Measurements from ENCODE around the gene ATP5IF1.

The ATP5IF1 gene

DNA sequence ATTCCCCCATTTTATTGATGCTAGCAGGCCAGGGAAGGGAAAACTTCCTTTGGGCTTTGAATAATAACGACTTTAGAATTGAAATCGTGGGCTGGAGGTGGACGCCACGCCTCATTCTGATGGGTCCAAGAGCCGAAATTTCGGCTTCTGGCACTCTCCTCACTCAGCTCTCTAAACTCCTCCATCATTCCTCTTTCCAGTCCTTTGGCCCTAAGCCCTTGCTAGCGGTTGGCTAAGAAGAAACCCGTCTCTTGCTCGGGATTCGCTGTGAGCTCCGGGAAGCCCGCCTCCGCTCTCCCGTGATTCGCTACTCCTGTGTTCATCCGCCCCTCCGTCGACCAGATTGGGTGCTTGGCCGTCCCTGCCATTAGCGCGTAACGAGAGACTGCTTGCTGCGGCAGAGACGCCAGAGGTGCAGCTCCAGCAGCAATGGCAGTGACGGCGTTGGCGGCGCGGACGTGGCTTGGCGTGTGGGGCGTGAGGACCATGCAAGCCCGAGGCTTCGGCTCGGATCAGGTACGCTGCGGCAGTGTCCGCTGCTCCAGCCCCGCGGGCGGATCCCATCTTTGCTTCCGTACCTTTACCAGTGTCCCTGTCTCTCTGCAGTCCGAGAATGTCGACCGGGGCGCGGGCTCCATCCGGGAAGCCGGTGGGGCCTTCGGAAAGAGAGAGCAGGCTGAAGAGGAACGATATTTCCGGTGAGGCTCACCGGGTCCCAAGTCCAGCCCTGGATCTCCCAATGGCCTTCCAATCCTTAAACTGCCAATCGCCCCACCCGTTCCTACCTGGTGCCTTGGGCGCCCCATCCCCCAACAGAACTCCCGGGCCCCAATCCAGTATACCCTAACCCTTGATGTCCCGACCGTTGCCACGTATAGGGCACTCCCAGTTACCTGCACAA lies at the start of gene ATP5IF1:
Gene ATP5IF1 (plus strand): TSS at position 370 of the 901 bp plus-strand sequence. CDS start 60 bp downstream, at position 430.
- peaks cover 4 to 6% of the 10 kb centered on the region in 2 donors for H3K36me3 ChIP-seq (ENCODE audit: control insufficient read depth in 2 of 2, insufficient read depth in 2 of 2, low read length in 2 of 2)
- H3K9me3 ChIP-seq (ENCODE audit: control insufficient read depth in 2 of 2, low read length in 2 of 2), result no peaks in the 10 kb centered on the region
- peak within 1 kb of the TSS; percentile 87 to 99 for H3K4me3 ChIP-seq (ENCODE audit: low read length in 2 of 2)
- H3K27me3 ChIP-seq (ENCODE audit: control insufficient read depth in 1 of 2, insufficient read depth in 2 of 2, low read length in 2 of 2), result no peaks in the 10 kb centered on the region
- H3K4me1 ChIP-seq (ENCODE audit: control insufficient read depth, insufficient read depth, low read length), result peaks cover 25% of the 10 kb centered on the region
- peak within 1 kb of the TSS; percentile 80 for H3K27ac ChIP-seq (ENCODE audit: low read length)
- peak within 1 kb of the TSS; percentile 86 to 87 for H3K9ac ChIP-seq (ENCODE audit: low read length in 2 of 2)

DNA sequence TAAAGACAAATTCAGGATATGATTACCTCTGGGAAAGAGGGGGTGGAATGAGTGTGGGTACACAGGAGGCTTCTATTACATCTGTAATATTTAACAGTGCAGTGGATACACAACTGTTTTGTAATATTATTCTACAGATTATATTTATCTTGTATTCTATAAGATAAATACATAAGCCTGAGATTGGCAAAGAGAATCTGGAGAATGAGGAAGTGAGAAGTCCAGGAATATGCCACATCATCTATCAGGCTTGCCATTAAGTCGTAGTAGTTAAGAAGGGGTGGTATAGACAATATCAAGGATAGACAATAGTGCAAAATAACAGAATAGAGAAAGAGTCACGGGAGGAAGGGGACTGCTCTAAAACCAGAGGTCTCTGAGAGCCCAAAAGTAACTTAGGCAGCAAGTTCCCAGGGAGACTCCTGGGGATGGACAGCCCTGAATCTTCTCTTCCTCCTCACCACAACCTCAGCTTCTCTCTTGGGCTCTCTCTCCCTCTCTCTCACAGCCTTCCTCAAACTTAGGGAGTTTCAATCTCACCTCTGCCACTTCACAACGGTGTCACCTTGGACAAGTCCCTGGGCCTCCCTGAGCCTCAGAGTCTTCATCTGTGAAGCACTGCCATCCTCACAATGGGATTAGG lies 45.5 kb upstream of the ATP5IF1 start:
- H3K9me3 ChIP-seq (ENCODE audit: control insufficient read depth in 2 of 2, low read length in 2 of 2), result no peaks in the 10 kb centered on the region
- H3K9ac ChIP-seq (ENCODE audit: low read length in 2 of 2), result no peak overlapping the region
- no peak overlapping the region for H3K4me3 ChIP-seq (ENCODE audit: low read length in 2 of 2)
- no peaks in the 10 kb centered on the region for H3K4me1 ChIP-seq (ENCODE audit: control insufficient read depth, insufficient read depth, low read length)
- H3K27ac ChIP-seq (ENCODE audit: low read length), result no peak overlapping the region
- H3K27me3 ChIP-seq (ENCODE audit: control insufficient read depth in 1 of 2, insufficient read depth in 2 of 2, low read length in 2 of 2), result no peaks in the 10 kb centered on the region
- H3K36me3 ChIP-seq (ENCODE audit: control insufficient read depth in 2 of 2, insufficient read depth in 2 of 2, low read length in 2 of 2), result peaks cover 0 to 6% of the 10 kb centered on the region in 2 donors

DNA sequence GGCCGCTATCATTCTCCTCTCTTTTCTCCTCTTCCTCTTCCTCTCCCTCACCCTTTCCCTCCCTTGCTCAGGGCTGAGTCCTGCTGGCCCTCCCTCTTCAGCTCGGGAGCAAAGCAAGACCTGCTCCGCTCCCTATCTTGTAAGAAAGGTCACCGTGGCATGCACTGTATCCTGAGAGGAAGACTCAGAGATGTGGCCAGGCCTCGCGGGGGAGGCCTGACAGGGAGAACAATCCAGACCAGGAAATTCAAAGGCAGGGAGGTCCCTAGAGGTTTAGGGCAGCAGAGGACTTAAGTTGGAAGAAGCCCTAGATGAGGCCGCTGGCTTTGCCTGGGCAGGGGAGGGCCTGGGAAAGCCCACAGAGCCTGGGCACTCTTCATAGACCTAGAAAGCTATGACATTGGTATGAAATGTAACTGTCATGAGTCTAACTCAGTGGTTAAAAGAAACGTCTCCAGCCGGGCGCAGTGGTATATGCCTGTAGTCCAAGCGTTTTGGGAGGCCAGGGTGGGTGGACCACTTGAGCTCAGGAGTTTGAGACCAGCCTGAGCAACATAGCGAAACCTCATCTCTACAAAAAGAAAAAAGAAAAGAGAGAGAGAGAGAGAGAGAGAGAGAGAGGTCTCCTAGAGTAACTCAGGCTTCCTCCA lies 44.8 kb upstream of the ATP5IF1 start:
- no peaks in the 10 kb centered on the region for H3K4me1 ChIP-seq (ENCODE audit: control insufficient read depth, insufficient read depth, low read length)
- no peak overlapping the region for H3K4me3 ChIP-seq (ENCODE audit: low read length in 2 of 2)
- H3K27ac ChIP-seq (ENCODE audit: low read length), result no peak overlapping the region
- H3K9ac ChIP-seq (ENCODE audit: low read length in 2 of 2), result no peak overlapping the region
- peaks cover 0 to 6% of the 10 kb centered on the region in 2 donors for H3K36me3 ChIP-seq (ENCODE audit: control insufficient read depth in 2 of 2, insufficient read depth in 2 of 2, low read length in 2 of 2)
- no peaks in the 10 kb centered on the region for H3K9me3 ChIP-seq (ENCODE audit: control insufficient read depth in 2 of 2, low read length in 2 of 2)
- no peaks in the 10 kb centered on the region for H3K27me3 ChIP-seq (ENCODE audit: control insufficient read depth in 1 of 2, insufficient read depth in 2 of 2, low read length in 2 of 2)

DNA sequence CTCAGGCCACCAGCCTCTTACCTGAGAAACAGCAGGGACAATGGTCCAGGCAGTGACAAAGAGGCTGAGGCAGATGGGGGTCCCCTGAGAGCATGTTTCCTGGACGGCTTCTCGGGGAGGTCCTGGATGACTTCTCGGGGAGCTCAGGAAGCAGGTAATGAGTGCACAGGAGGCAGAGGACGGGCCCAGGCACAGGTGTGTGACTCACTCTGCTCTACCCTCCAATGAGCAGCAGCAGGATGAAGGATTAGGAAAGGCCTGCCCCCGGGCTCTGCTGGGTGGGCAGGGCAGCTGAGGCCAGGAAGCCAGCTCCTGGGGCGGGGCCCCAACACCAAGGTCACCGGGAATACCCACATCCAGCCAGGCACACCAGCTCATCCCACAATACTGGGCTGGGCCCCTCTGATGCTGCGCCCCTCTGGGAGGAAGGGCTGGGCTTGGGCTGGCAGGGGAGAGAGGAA lies 42.2 kb upstream of the ATP5IF1 start:
- Histone ChIP-seq H3K4me3 (ENCODE audit: low read length in 2 of 2) (no peak overlapping the region), H3K4me1 (ENCODE audit: control insufficient read depth, insufficient read depth, low read length) (no peaks in the 10 kb centered on the region), H3K36me3 (ENCODE audit: control insufficient read depth in 2 of 2, insufficient read depth in 2 of 2, low read length in 2 of 2) (peaks cover 8 to 12% of the 10 kb centered on the region in 2 donors), H3K27me3 (ENCODE audit: control insufficient read depth in 1 of 2, insufficient read depth in 2 of 2, low read length in 2 of 2) (no peaks in the 10 kb centered on the region), H3K27ac (ENCODE audit: low read length) (no peak overlapping the region), H3K9ac (ENCODE audit: low read length in 2 of 2) (no peak overlapping the region), H3K9me3 (ENCODE audit: control insufficient read depth in 2 of 2, low read length in 2 of 2) (no peaks in the 10 kb centered on the region)

DNA sequence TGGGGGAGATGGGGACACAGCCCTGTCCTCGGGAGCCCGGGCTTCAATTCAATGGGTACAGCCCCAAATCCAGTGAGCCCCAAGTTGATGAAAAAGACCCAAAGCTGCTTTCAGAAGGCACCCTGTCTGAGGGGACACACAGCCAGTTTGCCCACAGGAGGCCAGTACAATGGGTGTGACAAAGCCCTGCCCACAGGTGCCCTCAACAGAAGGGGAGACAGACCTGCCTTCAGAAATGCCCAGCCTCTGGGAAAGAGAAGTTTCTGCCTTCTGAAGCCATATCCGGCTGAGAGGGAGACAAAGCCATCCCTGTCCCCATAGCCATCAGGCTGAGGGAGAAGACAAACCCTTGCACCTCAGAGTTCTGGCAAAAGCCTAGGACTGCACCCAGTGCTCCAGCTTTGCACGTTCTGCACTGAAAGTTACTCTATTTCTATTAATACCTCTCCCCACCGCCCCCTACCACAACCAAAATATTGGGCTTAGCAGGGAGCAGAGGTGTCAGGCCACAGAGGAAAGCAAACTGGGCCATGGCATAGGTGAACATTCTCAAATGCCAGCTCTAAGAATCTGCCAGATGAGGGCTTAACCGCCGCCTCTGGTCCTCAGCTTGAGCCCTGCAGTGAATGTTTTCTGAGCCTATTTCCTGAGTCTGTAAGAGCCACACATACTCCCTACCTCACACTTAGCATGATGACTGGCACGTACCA lies 41.4 kb upstream of the ATP5IF1 start:
- H3K4me1 ChIP-seq (ENCODE audit: control insufficient read depth, insufficient read depth, low read length), result no peaks in the 10 kb centered on the region
- H3K27ac ChIP-seq (ENCODE audit: low read length), result no peak overlapping the region
- no peak overlapping the region for H3K4me3 ChIP-seq (ENCODE audit: low read length in 2 of 2)
- H3K9me3 ChIP-seq (ENCODE audit: control insufficient read depth in 2 of 2, low read length in 2 of 2), result no peaks in the 10 kb centered on the region
- H3K9ac ChIP-seq (ENCODE audit: low read length in 2 of 2), result no peak overlapping the region
- H3K36me3 ChIP-seq (ENCODE audit: control insufficient read depth in 2 of 2, insufficient read depth in 2 of 2, low read length in 2 of 2), result peaks cover 15 to 19% of the 10 kb centered on the region in 2 donors
- no peaks in the 10 kb centered on the region for H3K27me3 ChIP-seq (ENCODE audit: control insufficient read depth in 1 of 2, insufficient read depth in 2 of 2, low read length in 2 of 2)

DNA sequence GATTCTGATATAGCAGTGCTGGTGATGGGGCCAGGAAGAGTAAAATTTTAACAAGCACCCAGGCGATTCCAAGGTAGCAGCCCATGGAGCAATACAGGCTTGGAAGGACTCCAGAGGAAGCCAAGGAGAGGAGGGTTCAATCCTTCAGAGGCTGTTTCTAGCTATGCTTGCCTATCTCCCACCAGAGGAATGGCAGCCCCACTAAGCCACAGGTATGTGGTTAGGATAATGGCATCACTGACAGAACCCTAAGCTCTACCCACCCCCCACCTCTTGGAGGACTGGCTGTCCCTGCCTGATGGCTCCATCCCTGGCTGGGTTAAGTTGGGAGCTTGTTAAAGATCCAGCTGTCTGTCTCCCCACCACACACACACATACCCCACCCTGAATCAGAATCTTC lies 40.1 kb upstream of the ATP5IF1 start:
- H3K4me1 ChIP-seq (ENCODE audit: control insufficient read depth, insufficient read depth, low read length), result no peaks in the 10 kb centered on the region
- no peak overlapping the region for H3K9ac ChIP-seq (ENCODE audit: low read length in 2 of 2)
- no peak overlapping the region for H3K27ac ChIP-seq (ENCODE audit: low read length)
- no peaks in the 10 kb centered on the region for H3K9me3 ChIP-seq (ENCODE audit: control insufficient read depth in 2 of 2, low read length in 2 of 2)
- peaks cover 27 to 29% of the 10 kb centered on the region in 2 donors for H3K36me3 ChIP-seq (ENCODE audit: control insufficient read depth in 2 of 2, insufficient read depth in 2 of 2, low read length in 2 of 2)
- no peaks in the 10 kb centered on the region for H3K27me3 ChIP-seq (ENCODE audit: control insufficient read depth in 1 of 2, insufficient read depth in 2 of 2, low read length in 2 of 2)
- no peak overlapping the region for H3K4me3 ChIP-seq (ENCODE audit: low read length in 2 of 2)

DNA sequence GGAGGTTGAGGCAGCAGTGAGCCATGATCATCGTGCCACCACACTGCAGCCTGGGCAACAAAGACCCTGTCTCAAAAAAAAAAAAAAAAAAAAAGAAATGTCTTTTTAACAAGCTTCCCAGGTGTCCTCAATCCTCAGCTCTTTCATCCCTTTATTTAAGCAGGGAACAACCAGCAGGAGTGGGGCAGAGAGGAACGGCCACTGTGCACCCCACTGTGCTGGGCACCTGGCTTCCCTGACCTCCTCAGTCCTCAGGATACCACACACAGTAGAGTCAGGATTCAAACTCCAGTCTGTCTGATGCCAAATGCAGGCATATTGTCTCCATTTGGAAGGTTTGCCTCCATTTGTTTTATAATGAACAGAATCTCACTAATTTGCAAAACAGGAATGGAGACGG lies 39.6 kb upstream of the ATP5IF1 start:
- no peak overlapping the region for H3K4me3 ChIP-seq (ENCODE audit: low read length in 2 of 2)
- H3K27me3 ChIP-seq (ENCODE audit: control insufficient read depth in 1 of 2, insufficient read depth in 2 of 2, low read length in 2 of 2), result no peaks in the 10 kb centered on the region
- peaks cover 32 to 33% of the 10 kb centered on the region in 2 donors for H3K36me3 ChIP-seq (ENCODE audit: control insufficient read depth in 2 of 2, insufficient read depth in 2 of 2, low read length in 2 of 2)
- H3K27ac ChIP-seq (ENCODE audit: low read length), result no peak overlapping the region
- no peak overlapping the region for H3K9ac ChIP-seq (ENCODE audit: low read length in 2 of 2)
- H3K9me3 ChIP-seq (ENCODE audit: control insufficient read depth in 2 of 2, low read length in 2 of 2), result no peaks in the 10 kb centered on the region
- no peaks in the 10 kb centered on the region for H3K4me1 ChIP-seq (ENCODE audit: control insufficient read depth, insufficient read depth, low read length)

DNA sequence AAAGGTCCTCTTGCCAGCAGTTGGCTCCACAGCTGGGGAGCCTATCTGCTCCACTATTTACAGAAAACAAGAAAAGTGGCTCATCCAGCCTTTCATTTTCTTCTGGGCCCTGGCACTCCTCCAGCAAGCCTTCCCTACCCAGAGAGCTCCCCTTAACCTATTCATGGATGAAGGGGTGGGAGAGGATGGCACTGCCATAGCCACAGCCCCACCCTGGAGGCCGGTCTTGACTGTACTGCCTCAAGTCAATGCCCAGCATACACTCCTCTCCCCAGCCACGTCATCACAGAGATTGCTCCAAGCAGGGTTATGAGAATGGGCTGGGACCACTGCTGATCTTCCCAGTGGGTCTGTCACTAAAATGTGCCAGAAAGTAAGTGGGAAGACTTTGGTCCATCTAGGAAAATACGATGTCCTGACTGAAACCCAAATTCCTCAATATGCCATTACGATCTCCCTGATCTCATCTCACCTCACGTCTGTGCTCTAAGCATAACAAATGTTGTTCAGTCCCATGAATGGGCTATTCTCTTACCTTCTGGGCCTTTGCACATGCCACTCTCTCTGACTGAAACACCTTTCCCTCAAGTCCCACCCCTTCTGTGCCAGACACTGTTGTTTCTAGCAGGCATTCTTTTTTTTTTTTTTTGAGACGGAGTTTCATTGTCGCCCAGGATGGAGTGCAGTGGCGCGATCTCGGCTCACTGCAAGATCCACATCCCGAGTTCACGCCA lies 38.1 kb upstream of the ATP5IF1 start:
- H3K4me1 ChIP-seq (ENCODE audit: control insufficient read depth, insufficient read depth, low read length), result no peaks in the 10 kb centered on the region
- no peak overlapping the region for H3K27ac ChIP-seq (ENCODE audit: low read length)
- H3K27me3 ChIP-seq (ENCODE audit: control insufficient read depth in 1 of 2, insufficient read depth in 2 of 2, low read length in 2 of 2), result no peaks in the 10 kb centered on the region
- no peaks in the 10 kb centered on the region for H3K9me3 ChIP-seq (ENCODE audit: control insufficient read depth in 2 of 2, low read length in 2 of 2)
- H3K4me3 ChIP-seq (ENCODE audit: low read length in 2 of 2), result no peak overlapping the region
- H3K9ac ChIP-seq (ENCODE audit: low read length in 2 of 2), result no peak overlapping the region
- peaks cover 34% of the 10 kb centered on the region in 2 donors for H3K36me3 ChIP-seq (ENCODE audit: control insufficient read depth in 2 of 2, insufficient read depth in 2 of 2, low read length in 2 of 2)

DNA sequence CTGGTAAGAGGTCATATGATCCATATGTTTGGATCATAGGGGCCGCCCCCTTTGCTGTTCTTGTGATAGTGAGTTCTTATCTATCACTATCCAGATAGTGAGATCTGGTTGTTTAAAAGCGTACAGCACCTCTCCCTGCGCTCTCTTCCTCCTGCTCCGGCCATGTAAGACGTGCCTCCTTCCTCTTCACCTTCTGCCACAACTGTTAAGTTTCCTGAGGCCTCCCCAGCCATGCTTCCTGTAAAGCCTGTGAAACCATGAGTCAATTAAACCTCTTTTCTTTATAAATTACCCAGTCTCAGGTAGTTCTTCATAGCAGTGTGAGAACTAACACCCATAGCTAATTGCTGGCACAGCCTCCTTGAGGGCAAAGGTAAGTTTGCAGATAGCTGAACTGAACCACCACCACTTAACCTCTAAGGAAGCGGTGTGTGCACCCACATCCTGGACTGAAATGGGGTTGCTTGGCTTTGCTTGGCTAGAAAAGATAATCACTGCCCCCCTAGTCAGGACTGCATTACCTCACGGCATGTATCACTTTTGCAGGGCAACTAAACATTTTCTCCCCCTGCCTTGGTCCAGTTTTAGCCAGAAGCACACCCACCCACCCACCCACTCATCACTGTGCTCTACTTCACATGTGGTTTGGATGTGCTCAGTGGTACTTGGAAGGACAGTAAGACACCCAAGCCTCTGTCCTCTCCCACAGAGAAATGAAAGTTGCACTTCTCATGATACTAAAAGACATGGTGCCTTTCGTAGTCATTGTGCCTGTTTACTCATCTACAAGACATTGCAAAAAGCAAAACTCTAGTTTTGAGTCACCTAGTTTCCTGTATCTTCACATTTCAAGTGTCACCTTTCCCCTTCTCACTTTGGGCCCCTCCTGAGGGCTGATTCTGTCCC lies 36.3 kb upstream of the ATP5IF1 start:
- H3K4me3 ChIP-seq (ENCODE audit: low read length in 2 of 2), result no peak overlapping the region
- H3K36me3 ChIP-seq (ENCODE audit: control insufficient read depth in 2 of 2, insufficient read depth in 2 of 2, low read length in 2 of 2), result peaks cover 43 to 46% of the 10 kb centered on the region in 2 donors
- H3K9ac ChIP-seq (ENCODE audit: low read length in 2 of 2), result no peak overlapping the region
- no peaks in the 10 kb centered on the region for H3K4me1 ChIP-seq (ENCODE audit: control insufficient read depth, insufficient read depth, low read length)
- H3K27ac ChIP-seq (ENCODE audit: low read length), result no peak overlapping the region
- H3K27me3 ChIP-seq (ENCODE audit: control insufficient read depth in 1 of 2, insufficient read depth in 2 of 2, low read length in 2 of 2), result no peaks in the 10 kb centered on the region
- no peaks in the 10 kb centered on the region for H3K9me3 ChIP-seq (ENCODE audit: control insufficient read depth in 2 of 2, low read length in 2 of 2)
